Neural progenitor cell (in vitro differentiated cells): ENCODE data around the gene MGLL. TPM values are rescaled to one million over a fixed set of nuclear protein-coding genes. Genes with fewer than 3 reads are reported as not detected.

Experiments
- DNase-seq: peaks from one replicate; pipeline ENCODE4 v3.0.0-alpha.2; 2016; ENCODE audit warnings: low spot score
- H2AFZ ChIP-seq: fragments of 200-600 bp; sonication (generic); replicated peaks from 2 replicates; pipeline ENCODE4 v1.6.1; 2016; ENCODE audit warnings: antibody characterized with exemption
- H3F3A ChIP-seq: fragments of 200-600 bp; sonication (generic); 2 replicates; pipeline ENCODE4 v1.6.1; 2016; ENCODE audit warnings: antibody characterized with exemption, low read depth
- H3K27ac ChIP-seq: fragments of 200-600 bp; sonication (generic); 2 replicates; pipeline ENCODE4 v1.5.1; 2016; ENCODE audit warnings: mild to moderate bottlenecking
- H3K27me3 ChIP-seq: fragments of 200-600 bp; sonication (generic); 2 replicates; pipeline ENCODE4 v1.6.1; 2016; ENCODE audit warnings: mild to moderate bottlenecking, moderate library complexity
- H3K36me3 ChIP-seq: fragments of 200-600 bp; sonication (generic); 2 replicates; pipeline ENCODE4 v1.5.1; 2016
- H3K4me1 ChIP-seq: fragments of 200-600 bp; sonication (generic); 2 replicates; pipeline ENCODE4 v1.6.1; 2016; ENCODE audit warnings: mixed run types
- H3K4me2 ChIP-seq: fragments of 200-600 bp; sonication (generic); 2 replicates; pipeline ENCODE4 v1.6.1; 2016
- H3K4me3 ChIP-seq: fragments of 200-600 bp; sonication (generic); 2 replicates; pipeline ENCODE4 v1.5.1; 2016
- H3K79me2 ChIP-seq: fragments of 200-600 bp; sonication (generic); 2 replicates; pipeline ENCODE4 v1.6.1; 2016; ENCODE audit warnings: low read depth
- H3K9ac ChIP-seq: fragments of 200-600 bp; sonication (generic); 2 replicates; pipeline ENCODE4 v1.6.1; 2016
- H3K9me3 ChIP-seq: fragments of 200-600 bp; sonication (generic); 2 replicates; pipeline ENCODE4 v1.5.1; 2016; ENCODE audit warnings: low read depth
- H4K20me1 ChIP-seq: fragments of 200-600 bp; sonication (generic); 2 replicates; pipeline ENCODE4 v1.6.1; 2016; ENCODE audit warnings: low read depth
- H3K27ac Mint-ChIP-seq: 3 replicates; pipeline ENCODE4 v1.8.0; 2021; ENCODE audit warnings: mixed read lengths
- H3K27me3 Mint-ChIP-seq: 2 replicates; pipeline ENCODE4 v1.8.0; 2022; ENCODE audit warnings: low read depth, mild to moderate bottlenecking, inconsistent platforms, moderate library complexity, mixed read lengths; ENCODE audit not compliant: insufficient read depth
- H3K36me3 Mint-ChIP-seq: 3 replicates; pipeline ENCODE4 v1.8.0; 2021; ENCODE audit warnings: mixed read lengths
- H3K4me1 Mint-ChIP-seq: 3 replicates; pipeline ENCODE4 v1.8.0; 2021; ENCODE audit warnings: mixed read lengths
- H3K4me3 Mint-ChIP-seq: 3 replicates; pipeline ENCODE4 v1.8.0; 2021; ENCODE audit warnings: mild to moderate bottlenecking, moderate library complexity, mixed read lengths
- H3K9me3 Mint-ChIP-seq: 3 replicates; pipeline ENCODE4 v1.8.0; 2020; ENCODE audit warnings: mixed read lengths
- EZH2 ChIP-seq: fragments of 200-600 bp; sonication (generic); IDR thresholded peaks from 2 replicates; pipeline ENCODE4 v1.6.1; 2017; ENCODE audit warnings: antibody characterized with exemption, mild to moderate bottlenecking, moderate library complexity
- EZH2phosphoT487 ChIP-seq: fragments of 200-600 bp; sonication (generic); IDR thresholded peaks from 2 replicates; pipeline ENCODE4 v1.6.1; 2017; ENCODE audit warnings: antibody characterized with exemption
- total RNA-seq: library from RNA; depleted of rRNA; stranded (reverse); fragments of >200 nt; gene quantifications from 2 replicates; pipeline ENCODE4 v1.2.3, GENCODE V29; 2015; ENCODE audit warnings: low replicate concordance
- TF ChIP-seq, protein P1 (sequence below): fragments of 200-600 bp; sonication (generic); IDR thresholded peaks from 2 replicates; pipeline ENCODE4 v1.5.1; 2017; ENCODE audit warnings: antibody characterized with exemption, mild to moderate bottlenecking

Gene MGLL
- total RNA-seq, 1 donor from 2014 or later: 0.15 TPM

- DNase-seq: no peak
These were observed 12.5 kb upstream of the MGLL start for GRCh38 chr3:127834771-127835170.

GRCh38 chr3:127833281-127834032 is 11.1 kb upstream of the MGLL start:
- no peak overlapping the region for H3K4me3 ChIP-seq
- H3K27me3 ChIP-seq: no peaks in the 10 kb centered on the region
- Mint-ChIP-seq H3K4me3 (no peak overlapping the region), H3K27ac (no peak overlapping the region), H3K9me3 (peaks cover 17% of the 10 kb centered on the region), H3K27me3 (peaks cover 8% of the 10 kb centered on the region), H3K4me1 (peaks cover 8% of the 10 kb centered on the region), H3K36me3 (no peaks in the 10 kb centered on the region)
- no peak overlapping the region for H3K4me2 ChIP-seq
- H3K27ac ChIP-seq: no peak overlapping the region
- H2AFZ ChIP-seq: no peak overlapping the region
- TF ChIP-seq EZH2phosphoT487: no peak
- TF ChIP-seq, protein P1, sequence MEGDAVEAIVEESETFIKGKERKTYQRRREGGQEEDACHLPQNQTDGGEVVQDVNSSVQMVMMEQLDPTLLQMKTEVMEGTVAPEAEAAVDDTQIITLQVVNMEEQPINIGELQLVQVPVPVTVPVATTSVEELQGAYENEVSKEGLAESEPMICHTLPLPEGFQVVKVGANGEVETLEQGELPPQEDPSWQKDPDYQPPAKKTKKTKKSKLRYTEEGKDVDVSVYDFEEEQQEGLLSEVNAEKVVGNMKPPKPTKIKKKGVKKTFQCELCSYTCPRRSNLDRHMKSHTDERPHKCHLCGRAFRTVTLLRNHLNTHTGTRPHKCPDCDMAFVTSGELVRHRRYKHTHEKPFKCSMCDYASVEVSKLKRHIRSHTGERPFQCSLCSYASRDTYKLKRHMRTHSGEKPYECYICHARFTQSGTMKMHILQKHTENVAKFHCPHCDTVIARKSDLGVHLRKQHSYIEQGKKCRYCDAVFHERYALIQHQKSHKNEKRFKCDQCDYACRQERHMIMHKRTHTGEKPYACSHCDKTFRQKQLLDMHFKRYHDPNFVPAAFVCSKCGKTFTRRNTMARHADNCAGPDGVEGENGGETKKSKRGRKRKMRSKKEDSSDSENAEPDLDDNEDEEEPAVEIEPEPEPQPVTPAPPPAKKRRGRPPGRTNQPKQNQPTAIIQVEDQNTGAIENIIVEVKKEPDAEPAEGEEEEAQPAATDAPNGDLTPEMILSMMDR: no peak
- DNase-seq: no peak
- no peaks in the 10 kb centered on the region for H4K20me1 ChIP-seq
- no peak overlapping the region for H3K9ac ChIP-seq
- peaks cover 11% of the 10 kb centered on the region for H3K4me1 ChIP-seq
- H3K36me3 ChIP-seq: no peaks in the 10 kb centered on the region
- peaks cover 7% of the 10 kb centered on the region for H3F3A ChIP-seq
- no peaks in the 10 kb centered on the region for H3K9me3 ChIP-seq
- H3K79me2 ChIP-seq: no peaks in the 10 kb centered on the region

More at GRCh38 chr3:127834771-127835170, 12.5 kb upstream of the MGLL start:
- Mint-ChIP-seq H3K4me3 (no peak overlapping the region), H3K9me3 (peaks cover 8% of the 10 kb centered on the region), H3K36me3 (no peaks in the 10 kb centered on the region), H3K4me1 (peaks cover 8% of the 10 kb centered on the region), H3K27ac (no peak overlapping the region), H3K27me3 (peaks cover 12% of the 10 kb centered on the region)
- Histone ChIP-seq H3K4me1 (peaks cover 11% of the 10 kb centered on the region), H3K9me3 (no peaks in the 10 kb centered on the region), H3K27me3 (no peaks in the 10 kb centered on the region), H4K20me1 (no peaks in the 10 kb centered on the region), H3K9ac (no peak overlapping the region), H3K36me3 (no peaks in the 10 kb centered on the region), H3F3A (peaks cover 7% of the 10 kb centered on the region), H3K79me2 (no peaks in the 10 kb centered on the region), H3K4me2 (no peak overlapping the region), H3K27ac (no peak overlapping the region), H2AFZ (no peak overlapping the region), H3K4me3 (no peak overlapping the region)
- TF ChIP-seq, protein P1: no peak
- no peak for TF ChIP-seq EZH2
- no peak for TF ChIP-seq EZH2phosphoT487

- no peaks in the 10 kb centered on the region for H3K79me2 ChIP-seq
- H3K27me3 Mint-ChIP-seq: peaks cover 8% of the 10 kb centered on the region
- H3F3A ChIP-seq: peaks cover 5% of the 10 kb centered on the region
- no peak overlapping the region for H3K4me3 Mint-ChIP-seq
- no peak overlapping the region for H3K27ac Mint-ChIP-seq
- no peak overlapping the region for H3K9ac ChIP-seq
- H3K4me3 ChIP-seq: no peak overlapping the region
- H3K36me3 ChIP-seq: no peaks in the 10 kb centered on the region
- H3K9me3 ChIP-seq: peaks cover 9% of the 10 kb centered on the region
- no peaks in the 10 kb centered on the region for H4K20me1 ChIP-seq
- TF ChIP-seq, protein P1: peak; percentile 90
- TF ChIP-seq EZH2phosphoT487 (no peak), EZH2 (no peak)
- H3K4me1 Mint-ChIP-seq: peaks cover 8% of the 10 kb centered on the region
- no peaks in the 10 kb centered on the region for H3K27me3 ChIP-seq
- peak; percentile 67 for DNase-seq
- no peak overlapping the region for H3K27ac ChIP-seq
- no peaks in the 10 kb centered on the region for H3K36me3 Mint-ChIP-seq
- H3K9me3 Mint-ChIP-seq: peaks cover 27% of the 10 kb centered on the region
- no peak overlapping the region for H2AFZ ChIP-seq
- H3K4me2 ChIP-seq: no peak overlapping the region
- peaks cover 5% of the 10 kb centered on the region for H3K4me1 ChIP-seq
These were observed 9.4 kb upstream of the MGLL start for GRCh38 chr3:127831723-127832172.
